ENCODE results near the gene PAK5. TPM values are rescaled to one million over a fixed set of nuclear protein-coding genes. Genes with fewer than 3 reads are reported as not detected.

The PAK5 gene
- total RNA-seq, 5 donors from 2014 or later (not counting 1 experiment from before 2014, with no cell fraction given), result not detected

DNA sequence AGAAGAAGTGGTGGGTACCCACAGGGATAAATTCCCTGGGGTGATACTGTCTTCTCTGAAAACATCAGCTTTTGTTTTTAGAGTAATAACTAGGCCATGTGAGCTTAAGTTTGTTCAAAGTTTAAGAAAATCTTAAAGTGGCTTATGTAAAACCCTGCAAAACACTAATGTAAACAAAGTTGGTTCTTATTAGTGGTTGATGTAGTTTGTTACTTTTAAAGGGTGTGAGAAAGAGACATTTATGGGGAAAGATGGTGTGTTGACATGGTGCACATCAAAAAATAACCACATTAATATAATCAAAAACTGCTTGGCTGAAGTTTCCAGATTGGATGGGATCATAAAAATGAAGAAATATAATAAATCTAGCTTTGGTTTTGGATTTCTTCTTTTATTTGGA lies 204.5 kb downstream of the PAK5 start:
- CTCF ChIA-PET, result no interaction called here
- H3K4me1 Mint-ChIP-seq, result no peaks in the 10 kb centered on the region
- H3K27ac Mint-ChIP-seq, result no peak overlapping the region
- POLR2A ChIA-PET, result interaction anchor here in 1 of 2 donors (0.6 kb wide), 1 partner anchor 28 kb away, joined by 4 read pairs; no protein-coding TSS in a partner anchor
- no peak for DNase-seq
- H3K9me3 Mint-ChIP-seq, result peaks cover 0 to 3% (median 0%) of the 10 kb centered on the region in 3 donors
- no peak overlapping the region for H3K4me3 Mint-ChIP-seq
- no peaks in the 10 kb centered on the region for H3K9me3 ChIP-seq
- no peaks in the 10 kb centered on the region for H3K36me3 Mint-ChIP-seq
- H3K36me3 ChIP-seq (ENCODE audit: control insufficient read depth in 2 of 2, extremely low read depth in 1 of 2, insufficient read depth in 1 of 2, low read length in 1 of 2), result no peaks in the 10 kb centered on the region
- H3K27me3 Mint-ChIP-seq, result peaks cover 2 to 9% of the 10 kb centered on the region in 2 donors
- no peaks in the 10 kb centered on the region for H3K27me3 ChIP-seq (replicated peaks in 1 of 2; ENCODE audit: control insufficient read depth in 2 of 2, extremely low read depth in 1 of 2, insufficient read depth in 2 of 2, low read length in 1 of 2)
- H3K27ac ChIP-seq (ENCODE audit: low read length), result no peak overlapping the region
- no peaks in the 10 kb centered on the region for H3K4me1 ChIP-seq (ENCODE audit: control insufficient read depth in 1 of 2, extremely low read depth in 1 of 2, insufficient read depth in 2 of 2, low read length in 2 of 2)
- no peak for ATAC-seq (replicated peaks in 1 of 4)
- H3K4me3 ChIP-seq (ENCODE audit: control insufficient read depth in 1 of 2, extremely low read depth in 1 of 2, low read length in 1 of 2), result no peak overlapping the region

DNA sequence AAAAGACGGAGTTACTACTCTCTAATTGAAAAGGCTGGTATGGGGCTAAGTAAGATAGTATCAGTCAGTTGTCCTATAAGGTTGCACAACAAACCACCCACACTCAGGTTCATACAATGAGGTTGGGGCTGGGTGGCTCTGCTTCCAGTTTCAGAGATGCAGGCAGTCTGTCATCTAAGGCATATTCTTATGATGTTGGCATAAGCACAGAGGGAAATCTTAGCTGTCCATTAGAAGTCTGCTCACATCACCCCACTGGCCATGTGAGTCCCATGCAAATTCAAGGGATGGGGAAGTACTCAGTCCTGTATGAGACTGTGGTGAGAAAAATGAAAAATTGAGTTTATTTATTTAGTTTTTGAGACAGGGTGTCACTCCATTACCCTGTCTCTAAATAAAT lies 205.9 kb downstream of the PAK5 start:
- no peak overlapping the region for H3K27ac ChIP-seq (ENCODE audit: low read length)
- POLR2A ChIA-PET, result no interaction called here
- CTCF ChIA-PET, result no interaction called here
- no peak overlapping the region for H3K4me3 ChIP-seq (ENCODE audit: control insufficient read depth in 1 of 2, extremely low read depth in 1 of 2, low read length in 1 of 2)
- ATAC-seq (replicated peaks in 1 of 4) (no peak), DNase-seq (no peak)
- no peaks in the 10 kb centered on the region for H3K4me1 Mint-ChIP-seq
- no peaks in the 10 kb centered on the region for H3K9me3 ChIP-seq
- no peaks in the 10 kb centered on the region for H3K4me1 ChIP-seq (ENCODE audit: control insufficient read depth in 1 of 2, extremely low read depth in 1 of 2, insufficient read depth in 2 of 2, low read length in 2 of 2)
- no peak overlapping the region for H3K27ac Mint-ChIP-seq
- H3K36me3 Mint-ChIP-seq, result no peaks in the 10 kb centered on the region
- WGBS (ENCODE audit: insufficient coverage), result no CpG with 5 or more reads among the region's 1 CpG
- H3K9me3 Mint-ChIP-seq, result peaks cover 0 to 3% (median 0%) of the 10 kb centered on the region in 3 donors
- H3K4me3 Mint-ChIP-seq, result no peak overlapping the region
- no peaks in the 10 kb centered on the region for H3K27me3 ChIP-seq (replicated peaks in 1 of 2; ENCODE audit: control insufficient read depth in 2 of 2, extremely low read depth in 1 of 2, insufficient read depth in 2 of 2, low read length in 1 of 2)
- peaks cover 2 to 10% of the 10 kb centered on the region in 2 donors for H3K27me3 Mint-ChIP-seq
- no peaks in the 10 kb centered on the region for H3K36me3 ChIP-seq (ENCODE audit: control insufficient read depth in 2 of 2, extremely low read depth in 1 of 2, insufficient read depth in 1 of 2, low read length in 1 of 2)

DNA sequence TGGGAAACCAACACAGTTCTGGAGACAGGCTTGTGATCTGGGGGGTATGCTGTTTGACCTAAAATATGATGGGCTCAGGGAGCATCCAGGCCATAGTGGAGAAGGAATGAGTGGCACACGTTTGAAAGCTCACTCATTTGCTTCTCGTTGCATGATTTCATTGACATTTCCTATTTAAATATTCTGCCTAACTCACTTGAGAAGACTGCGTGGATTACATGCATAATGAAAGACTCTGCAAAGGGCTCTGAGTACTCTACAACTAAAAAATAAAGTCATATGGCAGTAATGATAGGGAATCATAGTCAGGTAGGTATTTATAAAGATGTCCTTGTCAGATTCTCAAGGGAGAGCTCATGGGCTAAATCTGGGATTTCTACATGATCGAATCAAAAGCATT lies 206.6 kb downstream of the PAK5 start:
- Mint-ChIP-seq H3K27ac (no peak overlapping the region), H3K4me3 (no peak overlapping the region), H3K4me1 (no peaks in the 10 kb centered on the region), H3K9me3 (peaks cover 0 to 3% (median 0%) of the 10 kb centered on the region in 3 donors), H3K27me3 (peaks cover 2 to 10% of the 10 kb centered on the region in 2 donors), H3K36me3 (no peaks in the 10 kb centered on the region)
- Histone ChIP-seq H3K9me3 (no peaks in the 10 kb centered on the region), H3K4me3 (ENCODE audit: control insufficient read depth in 1 of 2, extremely low read depth in 1 of 2, low read length in 1 of 2) (no peak overlapping the region), H3K36me3 (ENCODE audit: control insufficient read depth in 2 of 2, extremely low read depth in 1 of 2, insufficient read depth in 1 of 2, low read length in 1 of 2) (no peaks in the 10 kb centered on the region), H3K27me3 (replicated peaks in 1 of 2; ENCODE audit: control insufficient read depth in 2 of 2, extremely low read depth in 1 of 2, insufficient read depth in 2 of 2, low read length in 1 of 2) (peaks cover 0 to under 1% of the 10 kb centered on the region in 2 experiments), H3K27ac (ENCODE audit: low read length) (no peak overlapping the region), H3K4me1 (ENCODE audit: control insufficient read depth in 1 of 2, extremely low read depth in 1 of 2, insufficient read depth in 2 of 2, low read length in 2 of 2) (no peaks in the 10 kb centered on the region)
- POLR2A ChIA-PET, result no interaction called here
- ATAC-seq (replicated peaks in 1 of 4) (no peak), DNase-seq (no peak)
- CTCF ChIA-PET, result no interaction called here
- no CpG with 5 or more reads among the region's 4 CpGs for WGBS (ENCODE audit: insufficient coverage)

DNA sequence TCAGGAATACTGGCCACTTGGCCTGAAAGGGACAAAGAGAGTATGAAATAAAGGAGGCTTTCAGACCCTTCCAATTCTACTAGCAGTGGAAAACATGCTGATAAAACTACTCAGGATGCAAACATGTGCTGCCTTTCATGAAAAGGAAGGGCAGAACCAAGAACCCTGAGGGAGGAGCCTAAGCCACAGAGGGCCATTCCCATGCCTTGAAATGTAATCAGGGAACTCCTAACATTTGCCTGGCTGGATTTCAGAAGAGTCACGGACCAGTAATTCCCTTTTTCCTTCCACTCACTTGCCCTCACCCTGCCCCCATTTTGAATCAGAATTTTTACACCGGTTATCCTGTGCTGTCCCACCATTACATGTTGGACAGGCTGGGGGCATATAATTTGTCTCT lies 208.3 kb downstream of the PAK5 start:
- POLR2A ChIA-PET, result no interaction called here
- Mint-ChIP-seq H3K27ac (no peak overlapping the region), H3K4me1 (no peaks in the 10 kb centered on the region), H3K9me3 (peaks cover 0 to 2% (median 0%) of the 10 kb centered on the region in 3 donors), H3K27me3 (peaks cover 2 to 10% of the 10 kb centered on the region in 2 donors), H3K36me3 (no peaks in the 10 kb centered on the region), H3K4me3 (no peak overlapping the region)
- WGBS (ENCODE audit: insufficient coverage), result 0% methylated on average over 1 of the region's 2 CpGs
- Histone ChIP-seq H3K27me3 (replicated peaks in 1 of 2; ENCODE audit: control insufficient read depth in 2 of 2, extremely low read depth in 1 of 2, insufficient read depth in 2 of 2, low read length in 1 of 2) (peaks cover 0 to 2% of the 10 kb centered on the region in 2 experiments), H3K9me3 (no peaks in the 10 kb centered on the region), H3K36me3 (ENCODE audit: control insufficient read depth in 2 of 2, extremely low read depth in 1 of 2, insufficient read depth in 1 of 2, low read length in 1 of 2) (no peaks in the 10 kb centered on the region), H3K4me1 (ENCODE audit: control insufficient read depth in 1 of 2, extremely low read depth in 1 of 2, insufficient read depth in 2 of 2, low read length in 2 of 2) (no peaks in the 10 kb centered on the region), H3K27ac (ENCODE audit: low read length) (no peak overlapping the region), H3K4me3 (ENCODE audit: control insufficient read depth in 1 of 2, extremely low read depth in 1 of 2, low read length in 1 of 2) (no peak overlapping the region)
- DNase-seq (no peak), ATAC-seq (replicated peaks in 1 of 4) (no peak)
- CTCF ChIA-PET, result no interaction called here

DNA sequence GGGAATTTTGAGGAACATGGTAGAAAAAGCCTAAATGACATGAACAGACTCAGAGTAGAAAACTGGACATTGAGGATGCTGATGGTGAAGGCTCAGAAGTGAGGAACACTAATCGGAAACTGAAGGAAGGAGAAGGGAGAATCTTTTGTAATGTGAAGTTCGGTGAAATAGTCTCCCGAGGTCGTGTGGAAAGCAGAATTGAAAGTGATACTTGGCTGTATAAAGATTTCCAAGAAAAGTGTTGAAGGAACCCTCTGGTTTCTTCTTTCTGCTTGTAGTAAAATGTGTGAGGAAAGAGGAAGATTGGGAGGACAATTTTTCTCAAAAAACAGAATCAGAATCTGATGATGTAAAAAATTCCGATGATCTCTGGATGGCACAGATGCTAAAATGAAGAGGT lies 209.0 kb downstream of the PAK5 start:
- ChIA-PET POLR2A (no interaction called here), CTCF (no interaction called here)
- Histone ChIP-seq H3K27me3 (replicated peaks in 1 of 2; ENCODE audit: control insufficient read depth in 2 of 2, extremely low read depth in 1 of 2, insufficient read depth in 2 of 2, low read length in 1 of 2) (peaks cover 0 to 2% of the 10 kb centered on the region in 2 experiments), H3K4me3 (ENCODE audit: control insufficient read depth in 1 of 2, extremely low read depth in 1 of 2, low read length in 1 of 2) (no peak overlapping the region), H3K27ac (ENCODE audit: low read length) (no peak overlapping the region), H3K9me3 (no peaks in the 10 kb centered on the region), H3K36me3 (ENCODE audit: control insufficient read depth in 2 of 2, extremely low read depth in 1 of 2, insufficient read depth in 1 of 2, low read length in 1 of 2) (no peaks in the 10 kb centered on the region), H3K4me1 (ENCODE audit: control insufficient read depth in 1 of 2, extremely low read depth in 1 of 2, insufficient read depth in 2 of 2, low read length in 2 of 2) (no peaks in the 10 kb centered on the region)
- H3K4me1 Mint-ChIP-seq, result no peaks in the 10 kb centered on the region
- H3K36me3 Mint-ChIP-seq, result no peaks in the 10 kb centered on the region
- no peak for DNase-seq
- peaks cover 2 to 10% of the 10 kb centered on the region in 2 donors for H3K27me3 Mint-ChIP-seq
- no peak for ATAC-seq (replicated peaks in 1 of 4)
- no peaks in the 10 kb centered on the region for H3K9me3 Mint-ChIP-seq
- H3K4me3 Mint-ChIP-seq, result no peak overlapping the region
- H3K27ac Mint-ChIP-seq, result no peak overlapping the region
- WGBS (ENCODE audit: insufficient coverage), result 66% methylated on average over 5 of the region's 5 CpGs

DNA sequence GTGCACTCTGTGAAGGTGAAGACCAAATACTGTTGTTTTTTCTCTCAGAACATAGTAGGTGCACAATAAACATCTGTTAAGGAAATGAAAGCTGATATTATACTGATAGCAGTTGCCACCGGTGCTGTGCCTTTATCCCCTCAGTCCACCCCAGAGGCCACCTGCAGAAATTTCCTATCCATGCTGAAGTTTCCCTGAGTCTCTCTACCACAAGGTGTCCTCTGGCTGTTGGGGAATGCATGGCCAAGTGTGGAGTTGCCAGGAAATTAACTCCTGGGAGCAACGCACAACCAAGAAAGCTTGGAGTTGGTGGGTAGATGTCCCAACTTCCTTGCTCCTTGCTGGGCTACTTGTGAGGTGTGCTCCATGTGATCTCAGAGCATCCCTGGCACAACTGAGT lies 210.3 kb downstream of the PAK5 start:
- H3K36me3 ChIP-seq (ENCODE audit: control insufficient read depth in 2 of 2, extremely low read depth in 1 of 2, insufficient read depth in 1 of 2, low read length in 1 of 2), result no peaks in the 10 kb centered on the region
- H3K9me3 ChIP-seq, result no peaks in the 10 kb centered on the region
- no peaks in the 10 kb centered on the region for H3K4me1 Mint-ChIP-seq
- no peak overlapping the region for H3K27ac Mint-ChIP-seq
- DNase-seq, result no peak
- peaks cover 2 to 10% of the 10 kb centered on the region in 2 donors for H3K27me3 Mint-ChIP-seq
- ATAC-seq (replicated peaks in 1 of 4), result no peak
- 91% methylated on average over 1 of the region's 2 CpGs for WGBS (ENCODE audit: insufficient coverage)
- H3K4me1 ChIP-seq (ENCODE audit: control insufficient read depth in 1 of 2, extremely low read depth in 1 of 2, insufficient read depth in 2 of 2, low read length in 2 of 2), result no peaks in the 10 kb centered on the region
- POLR2A ChIA-PET, result no interaction called here
- H3K9me3 Mint-ChIP-seq, result no peaks in the 10 kb centered on the region
- no peak overlapping the region for H3K4me3 ChIP-seq (ENCODE audit: control insufficient read depth in 1 of 2, extremely low read depth in 1 of 2, low read length in 1 of 2)
- peaks cover 0 to 2% of the 10 kb centered on the region in 2 experiments for H3K27me3 ChIP-seq (replicated peaks in 1 of 2; ENCODE audit: control insufficient read depth in 2 of 2, extremely low read depth in 1 of 2, insufficient read depth in 2 of 2, low read length in 1 of 2)
- no peak overlapping the region for H3K4me3 Mint-ChIP-seq
- no peaks in the 10 kb centered on the region for H3K36me3 Mint-ChIP-seq
- no peak overlapping the region for H3K27ac ChIP-seq (ENCODE audit: low read length)
- CTCF ChIA-PET, result no interaction called here

DNA sequence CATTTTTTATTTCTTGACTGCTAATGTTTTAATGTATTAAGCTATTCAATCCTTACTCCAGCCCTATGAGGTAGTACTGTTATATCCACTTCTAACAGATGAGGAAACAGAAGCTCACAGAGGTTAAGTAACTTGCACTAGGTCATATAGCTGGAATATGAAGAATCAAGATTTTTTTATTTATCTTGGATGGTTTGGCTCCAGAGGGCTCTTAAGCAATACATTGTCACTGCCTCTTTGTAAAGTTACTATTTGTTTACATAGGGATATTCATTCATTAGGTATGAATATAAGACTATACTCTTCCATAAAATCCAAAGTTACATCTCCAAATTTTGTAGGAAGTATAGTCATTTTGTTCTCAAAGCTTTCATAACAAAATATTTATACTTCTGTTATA lies 210.7 kb downstream of the PAK5 start:
- H3K9me3 Mint-ChIP-seq, result no peaks in the 10 kb centered on the region
- no peaks in the 10 kb centered on the region for H3K4me1 Mint-ChIP-seq
- H3K36me3 ChIP-seq (ENCODE audit: control insufficient read depth in 2 of 2, extremely low read depth in 1 of 2, insufficient read depth in 1 of 2, low read length in 1 of 2), result no peaks in the 10 kb centered on the region
- H3K27me3 Mint-ChIP-seq, result peaks cover 2 to 10% of the 10 kb centered on the region in 2 donors
- no peak overlapping the region for H3K27ac Mint-ChIP-seq
- no peak overlapping the region for H3K4me3 Mint-ChIP-seq
- H3K36me3 Mint-ChIP-seq, result no peaks in the 10 kb centered on the region
- no peak overlapping the region for H3K27ac ChIP-seq (ENCODE audit: low read length)
- H3K27me3 ChIP-seq (replicated peaks in 1 of 2; ENCODE audit: control insufficient read depth in 2 of 2, extremely low read depth in 1 of 2, insufficient read depth in 2 of 2, low read length in 1 of 2), result peaks cover 0 to 2% of the 10 kb centered on the region in 2 experiments
- ChIA-PET POLR2A (interaction anchor here in 1 of 2 donors (0.7 kb wide), 1 partner anchor 19 kb away, joined by 3 read pairs; no protein-coding TSS in a partner anchor), CTCF (no interaction called here)
- ATAC-seq (replicated peaks in 1 of 4) (no peak), DNase-seq (no peak)
- no peaks in the 10 kb centered on the region for H3K9me3 ChIP-seq
- no peaks in the 10 kb centered on the region for H3K4me1 ChIP-seq (ENCODE audit: control insufficient read depth in 1 of 2, extremely low read depth in 1 of 2, insufficient read depth in 2 of 2, low read length in 2 of 2)
- no peak overlapping the region for H3K4me3 ChIP-seq (ENCODE audit: control insufficient read depth in 1 of 2, extremely low read depth in 1 of 2, low read length in 1 of 2)
